Effector CD8-positive, alpha-beta T cell (primary cell): ENCODE data around the gene LRRC3.

Source experiments
- DNase-seq: peaks from one replicate; lab custom pipeline; 2025; lab: John Stamatoyannopoulos, UW

Gene LRRC3

DNA sequence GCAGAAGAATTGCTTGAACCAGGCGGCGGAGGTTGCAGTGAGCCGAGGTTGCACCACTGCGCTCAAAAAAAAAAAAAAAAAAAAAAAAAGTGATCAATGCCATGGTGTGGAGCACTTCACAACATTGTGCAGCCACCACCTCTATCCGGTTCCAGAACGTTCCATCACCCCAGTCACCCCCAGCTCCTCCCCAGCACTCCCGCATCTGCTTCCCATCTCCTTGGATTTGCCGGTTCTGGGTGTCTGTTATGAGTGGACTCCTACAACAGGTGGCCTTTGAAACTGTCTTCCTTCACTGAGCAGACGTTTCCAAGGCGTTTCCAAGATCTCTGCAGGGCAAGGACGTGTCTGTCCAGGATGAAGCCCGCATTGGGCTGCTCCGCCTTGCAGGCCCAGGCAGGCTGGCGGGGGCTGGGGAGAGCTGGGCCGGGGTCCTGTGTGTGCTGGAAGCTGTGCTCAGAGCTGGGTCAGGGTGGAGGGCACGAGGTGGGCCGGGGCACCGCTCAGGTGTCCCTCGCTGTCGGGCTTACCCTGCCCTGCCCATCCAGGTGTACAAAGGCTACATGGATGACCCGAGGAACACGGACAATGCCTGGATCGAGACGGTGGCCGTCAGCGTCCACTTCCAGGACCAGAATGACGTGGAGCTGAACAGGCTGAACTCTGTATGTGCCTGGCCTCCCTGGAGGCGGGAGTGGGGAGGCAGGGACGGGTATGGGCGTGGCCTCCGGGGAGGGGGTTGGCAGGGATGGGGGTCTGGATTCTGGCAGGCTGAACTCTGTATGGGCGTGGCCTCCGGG, 14.9 kb upstream of the LRRC3 start:
- no peak for DNase-seq

DNA sequence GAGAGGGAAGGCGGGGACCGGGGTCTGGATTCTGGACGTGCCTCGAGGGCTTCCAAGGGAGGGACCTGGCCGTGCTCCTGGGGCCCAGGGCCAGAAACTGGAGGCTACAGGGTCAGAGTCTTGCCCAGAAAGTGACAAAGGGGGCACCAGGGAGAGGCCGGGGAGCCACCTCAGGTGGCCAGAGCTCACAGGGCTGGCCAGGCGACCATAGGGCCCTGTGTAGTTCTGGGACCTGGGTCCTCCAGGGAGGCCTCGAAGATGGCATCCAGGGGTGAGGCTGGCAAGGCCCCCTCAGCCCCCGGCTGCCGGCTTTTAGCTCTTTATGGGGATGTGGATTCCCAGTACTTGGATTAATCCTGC, 14.3 kb upstream of the LRRC3 start:
- no peak for DNase-seq

DNA sequence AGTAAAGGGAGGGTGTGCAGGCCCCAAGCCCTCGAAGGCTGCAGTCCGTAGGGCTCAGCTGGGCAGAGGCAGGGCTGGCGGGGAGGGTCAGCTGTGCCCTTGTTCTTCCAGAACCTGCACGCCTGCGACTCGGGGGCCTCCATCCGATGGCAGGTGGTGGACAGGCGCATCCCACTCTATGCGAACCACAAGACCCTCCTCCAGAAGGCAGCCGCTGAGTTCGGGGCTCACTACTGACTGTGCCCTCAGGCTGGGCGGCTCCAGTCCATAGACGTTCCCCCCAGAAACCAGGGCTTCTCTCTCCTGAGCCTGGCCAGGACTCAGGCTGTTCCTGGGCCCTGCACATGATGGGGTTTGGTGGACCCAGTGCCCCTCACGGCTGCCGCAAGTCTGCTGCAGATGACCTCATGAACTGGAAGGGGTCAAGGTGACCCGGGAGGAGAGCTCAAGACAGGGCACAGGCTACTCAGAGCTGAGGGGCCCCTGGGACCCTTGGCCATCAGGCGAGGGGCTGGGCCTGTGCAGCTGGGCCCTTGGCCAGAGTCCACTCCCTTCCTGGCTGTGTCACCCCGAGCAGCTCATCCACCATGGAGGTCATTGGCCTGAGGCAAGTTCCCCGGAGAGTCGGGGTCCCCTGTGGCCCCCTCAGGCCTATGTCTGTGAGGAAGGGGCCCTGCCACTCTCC, 13.6 kb upstream of the LRRC3 start:
- no peak for DNase-seq

DNA sequence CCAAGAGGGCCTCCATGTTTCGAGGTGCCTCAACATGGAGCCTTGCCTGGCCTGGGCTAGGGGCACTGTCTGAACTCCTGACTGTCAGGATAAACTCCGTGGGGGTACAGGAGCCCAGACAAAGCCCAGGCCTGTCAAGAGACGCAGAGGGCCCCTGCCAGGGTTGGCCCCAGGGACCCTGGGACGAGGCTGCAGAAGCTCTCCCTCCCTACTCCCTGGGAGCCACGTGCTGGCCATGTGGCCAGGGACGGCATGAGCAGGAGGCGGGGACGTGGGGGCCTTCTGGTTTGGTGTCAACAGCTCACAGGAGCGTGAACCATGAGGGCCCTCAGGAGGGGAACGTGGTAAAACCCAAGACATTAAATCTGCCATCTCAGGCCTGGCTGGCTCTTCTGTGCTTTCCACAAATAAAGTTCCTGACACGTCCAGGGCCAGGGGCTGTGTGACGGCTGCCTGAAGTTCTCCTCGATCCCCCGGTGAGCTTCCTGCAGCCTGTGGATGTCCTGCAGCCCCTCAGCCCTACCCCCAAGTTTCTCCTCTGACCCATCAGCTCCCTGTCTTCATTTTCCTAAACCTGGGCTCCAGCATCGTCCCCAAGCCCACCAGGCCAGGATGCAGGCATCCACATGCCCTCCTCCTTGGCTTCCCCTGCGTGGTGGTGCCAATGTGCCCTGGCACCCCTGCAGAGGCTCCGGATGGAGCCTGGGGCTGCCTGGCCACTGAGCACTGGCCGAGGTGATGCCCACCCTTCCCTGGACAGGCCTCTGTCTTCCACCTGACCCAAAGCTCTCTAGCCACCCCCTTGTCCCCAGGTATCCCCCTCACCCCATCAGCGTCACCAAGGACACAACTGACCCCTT, 12.8 kb upstream of the LRRC3 start:
- DNase-seq = no peak

DNA sequence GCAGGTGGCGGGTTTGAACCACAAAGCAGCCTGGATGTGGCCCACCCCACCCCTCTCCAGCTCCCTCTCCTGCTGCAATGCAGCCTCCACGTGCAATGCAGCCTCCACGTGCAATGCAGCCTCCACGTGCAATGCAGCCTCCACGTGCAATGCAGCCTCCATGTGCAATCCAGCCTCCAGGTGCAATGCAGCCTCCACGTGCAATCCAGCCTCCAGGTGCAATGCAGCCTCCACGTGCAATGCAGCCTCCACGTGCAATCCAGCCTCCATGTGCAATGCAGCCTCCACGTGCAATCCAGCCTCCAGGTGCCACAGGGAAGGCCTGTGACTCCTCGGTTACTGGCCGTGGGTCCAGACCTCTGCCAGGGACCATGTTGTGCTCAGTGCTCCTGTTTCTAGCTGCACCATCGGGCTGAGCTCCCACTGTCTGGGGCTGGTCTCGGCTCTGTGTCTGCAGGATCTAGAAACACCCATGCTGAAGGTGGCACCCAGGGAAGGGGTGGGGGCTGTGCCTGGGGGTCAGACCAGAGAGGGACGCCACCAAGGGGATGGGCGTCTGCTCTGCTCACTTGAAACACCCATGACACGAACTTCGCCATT, 11.9 kb upstream of the LRRC3 start:
- no peak for DNase-seq

DNA sequence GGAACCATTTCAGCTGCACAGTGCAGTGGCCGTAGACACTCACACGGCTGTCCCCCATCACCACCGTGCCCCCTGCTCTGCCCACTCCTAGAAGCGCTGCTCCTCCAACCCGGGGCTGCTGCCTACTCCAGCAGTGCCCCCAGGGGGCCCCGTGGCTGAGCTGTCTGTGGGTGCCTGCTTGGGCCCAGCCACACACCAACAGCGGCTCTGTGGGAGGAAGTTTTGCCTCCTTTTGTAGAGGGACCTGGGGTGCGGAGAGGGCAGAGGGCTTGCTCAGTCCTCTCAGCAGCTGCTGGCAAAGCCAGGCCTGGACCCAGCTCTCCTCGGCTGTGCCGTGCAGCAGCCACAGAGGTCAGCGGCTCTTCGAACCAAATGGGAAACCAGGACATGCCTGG, 11.4 kb upstream of the LRRC3 start:
- no peak for DNase-seq

DNA sequence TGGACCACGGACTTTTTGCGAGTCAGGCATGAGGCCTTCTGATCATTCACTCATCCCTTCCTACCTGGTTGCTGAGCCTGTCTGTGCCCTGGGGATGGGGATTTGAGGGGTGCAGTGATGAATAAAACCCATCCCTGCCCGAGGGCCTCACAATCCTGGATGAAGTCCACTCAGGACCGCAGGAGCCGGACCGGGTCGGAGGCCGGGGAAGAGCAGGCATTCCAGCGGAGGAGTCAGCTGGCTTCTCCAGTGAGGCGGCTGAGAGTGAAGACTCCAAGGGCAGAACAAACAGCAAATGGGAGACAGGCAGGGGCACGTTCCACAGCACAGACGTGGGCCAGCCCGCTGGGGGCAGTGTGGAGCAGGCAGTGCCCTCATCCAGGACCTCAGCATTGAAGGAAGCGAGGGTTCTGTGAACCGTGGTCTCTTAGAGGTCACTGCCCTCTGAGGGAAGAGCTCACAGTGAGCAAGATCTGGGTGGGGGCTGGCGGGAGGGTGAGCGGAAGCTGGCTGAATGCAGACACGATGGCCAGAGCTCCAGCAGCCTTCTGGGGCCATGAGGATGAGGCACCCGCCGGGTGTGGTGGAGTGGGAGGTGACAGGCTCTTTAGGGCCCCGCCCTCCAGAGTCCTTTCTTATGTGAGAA, 10.9 kb upstream of the LRRC3 start:
- no peak for DNase-seq

DNA sequence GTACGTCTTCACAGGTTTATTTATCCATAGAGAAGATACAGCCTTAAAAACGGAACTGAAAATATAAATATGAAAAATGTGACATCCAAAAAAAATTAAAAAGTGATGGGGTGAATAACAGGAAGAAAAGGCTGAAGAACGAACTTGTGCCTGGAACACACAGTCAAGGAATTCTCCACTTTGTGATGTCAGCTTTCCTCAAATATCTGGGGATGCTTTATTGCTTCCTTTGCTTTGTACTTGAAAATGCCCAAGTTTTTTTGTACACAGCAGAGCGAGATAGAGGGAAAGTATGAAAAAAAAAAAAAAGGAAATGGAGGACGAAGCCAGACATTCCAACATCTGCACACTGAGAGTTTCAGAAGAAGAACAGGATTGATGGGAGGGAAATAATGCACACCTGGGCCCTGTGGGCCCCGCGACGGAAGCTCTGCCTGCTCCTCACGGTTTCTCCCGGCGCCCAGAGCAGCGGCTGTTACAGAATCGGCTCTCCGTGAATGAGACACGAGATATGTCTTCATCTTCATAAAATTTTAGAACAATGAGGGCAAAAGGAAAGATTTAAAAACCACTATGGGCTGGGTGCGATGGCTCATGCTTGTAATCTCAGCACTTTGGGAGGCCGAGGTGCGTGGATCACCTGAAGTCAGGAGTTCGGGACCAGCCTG, 10.0 kb upstream of the LRRC3 start:
- no peak for DNase-seq

DNA sequence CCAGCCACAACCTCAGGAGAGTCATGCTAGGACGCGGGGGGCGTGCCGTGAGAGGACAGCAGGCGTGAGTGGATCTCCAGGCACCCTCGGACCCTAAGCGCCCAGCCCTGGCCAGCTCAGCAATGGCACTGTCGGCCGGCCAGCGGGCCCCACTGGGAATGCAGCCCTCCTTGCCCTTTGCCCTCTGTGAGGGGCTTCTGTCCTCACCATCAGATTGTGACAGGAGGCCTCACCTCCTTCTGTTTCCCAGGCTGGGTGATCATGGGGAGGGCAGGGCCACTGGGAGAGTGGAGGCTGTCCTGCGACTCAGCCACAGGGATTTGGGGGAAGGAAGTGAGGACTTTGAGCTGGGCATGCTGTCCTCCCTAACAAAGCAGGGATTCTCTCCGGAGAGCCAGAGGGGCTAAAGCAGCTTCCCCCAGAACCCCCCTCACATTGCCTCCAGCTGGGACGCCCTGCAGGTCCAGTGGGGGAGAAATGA, 6.6 kb upstream of the LRRC3 start:
- no peak for DNase-seq

DNA sequence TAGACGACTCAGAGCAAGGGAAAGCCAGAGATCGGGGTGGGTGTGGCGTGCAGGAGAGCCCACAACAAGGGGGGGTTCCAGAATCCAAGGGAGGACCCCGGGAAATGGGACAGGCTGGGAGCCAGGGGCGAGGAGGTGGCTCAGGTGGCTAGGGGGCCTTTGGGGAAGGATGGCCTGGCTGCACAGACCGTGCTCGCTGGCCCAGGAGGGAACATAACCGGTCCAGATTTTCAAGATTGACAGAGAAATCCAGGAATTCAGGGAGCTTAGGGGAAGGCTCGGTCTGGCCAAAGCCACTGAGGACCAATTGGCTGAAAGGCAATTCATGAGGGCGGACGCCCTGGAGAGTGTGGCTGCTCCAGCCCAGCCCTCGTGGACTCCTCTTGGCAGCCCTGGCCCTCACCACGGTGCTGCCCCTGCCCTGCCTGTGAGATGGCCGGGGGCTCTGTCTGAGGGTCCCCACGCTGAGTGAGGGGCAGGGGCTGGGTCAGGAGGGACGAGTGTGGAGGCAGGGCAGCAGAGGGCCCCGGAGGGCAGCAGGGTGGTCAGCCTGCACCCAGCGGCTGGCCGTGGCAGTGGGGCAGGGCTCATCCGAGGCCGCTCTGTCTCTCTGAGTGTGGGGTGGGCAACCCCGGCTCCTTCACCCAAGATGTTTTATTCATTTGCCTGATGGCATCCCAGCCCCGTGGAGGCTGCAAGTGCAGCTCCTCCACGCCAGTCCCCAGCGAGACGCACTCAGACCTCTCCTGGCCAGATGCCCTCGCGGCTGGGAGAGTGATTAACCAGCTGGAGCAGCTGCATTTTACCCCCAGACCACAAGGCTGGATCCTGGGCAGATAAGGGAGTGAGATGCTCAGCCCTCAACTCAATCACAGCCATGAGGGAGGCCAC, 5.6 kb upstream of the LRRC3 start:
- DNase-seq = no peak

DNA sequence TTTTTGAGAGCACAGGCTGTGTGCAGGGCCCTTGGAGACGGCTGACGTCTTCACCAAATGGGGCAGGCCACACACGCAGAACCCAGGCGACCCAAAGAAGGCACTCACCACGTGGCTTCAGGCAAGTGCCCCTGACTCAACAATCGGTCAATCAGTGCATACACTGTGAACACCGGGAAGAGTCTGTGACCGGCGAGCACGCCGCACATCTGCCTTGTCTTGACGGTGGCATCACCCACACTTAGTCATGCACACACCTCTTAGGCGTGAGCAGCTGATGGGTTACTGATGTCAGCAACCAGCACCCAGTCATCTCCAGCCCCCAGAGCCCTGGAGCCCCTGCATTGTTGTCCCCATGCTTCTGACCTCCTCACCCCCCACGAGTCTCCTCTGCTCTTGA, 4.9 kb upstream of the LRRC3 start:
- no peak for DNase-seq

DNA sequence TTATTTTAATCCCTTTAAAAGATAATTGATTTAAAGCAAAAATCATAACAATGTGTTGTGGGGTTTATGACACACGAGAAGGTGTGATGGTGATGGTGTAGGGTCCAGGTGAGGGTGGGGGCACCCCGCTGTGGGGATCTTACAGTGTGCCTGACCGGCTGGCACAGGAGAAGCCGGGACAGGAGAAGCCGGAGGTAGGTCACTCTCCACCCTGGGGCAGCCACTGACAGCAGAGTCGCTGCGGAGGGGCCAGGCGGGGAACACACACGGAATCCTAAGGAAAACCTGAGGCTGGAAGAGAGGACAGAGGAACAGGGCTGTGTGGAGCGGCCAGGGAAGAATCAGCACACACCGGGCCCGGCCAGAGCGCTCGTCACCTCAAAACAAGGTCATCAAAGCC, 4.3 kb upstream of the LRRC3 start:
- DNase-seq = no peak

DNA sequence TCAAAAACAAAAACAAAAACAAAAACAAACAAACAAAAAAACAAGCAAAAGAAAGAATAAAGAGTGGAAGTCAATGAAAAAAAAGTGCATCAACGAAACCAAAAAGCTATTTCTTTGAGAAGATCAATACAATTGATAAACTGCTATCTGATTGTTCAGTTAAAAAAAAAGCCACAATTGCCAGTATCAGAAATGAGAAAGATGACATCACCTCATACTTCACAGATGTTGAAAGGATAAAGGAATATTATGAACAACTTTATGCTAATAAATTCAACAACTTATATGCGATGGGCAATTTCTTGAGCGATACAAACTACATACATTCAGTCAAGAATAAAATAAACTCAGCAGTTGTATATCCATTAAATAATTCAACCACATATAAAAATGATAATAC, 2.2 kb upstream of the LRRC3 start:
- no peak for DNase-seq

DNA sequence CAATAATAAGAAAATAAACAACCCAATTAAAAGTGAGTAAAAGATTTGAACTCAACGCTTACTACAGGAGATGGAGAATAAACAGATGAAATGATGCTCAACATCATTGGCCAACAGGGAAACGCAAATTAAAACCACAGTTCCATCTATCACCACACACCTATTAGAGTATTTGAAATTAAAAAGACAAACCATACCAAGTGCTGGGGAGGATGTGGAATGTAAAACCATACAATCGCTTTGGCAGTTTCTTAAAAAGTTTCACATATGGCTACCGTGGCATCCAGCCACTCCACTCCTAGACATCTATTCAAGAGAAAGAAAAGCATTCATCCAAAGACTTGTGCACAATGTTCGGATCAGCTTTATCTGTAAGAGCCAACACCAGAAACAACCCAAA, 1.3 kb upstream of the LRRC3 start:
- DNase-seq = no peak

DNA sequence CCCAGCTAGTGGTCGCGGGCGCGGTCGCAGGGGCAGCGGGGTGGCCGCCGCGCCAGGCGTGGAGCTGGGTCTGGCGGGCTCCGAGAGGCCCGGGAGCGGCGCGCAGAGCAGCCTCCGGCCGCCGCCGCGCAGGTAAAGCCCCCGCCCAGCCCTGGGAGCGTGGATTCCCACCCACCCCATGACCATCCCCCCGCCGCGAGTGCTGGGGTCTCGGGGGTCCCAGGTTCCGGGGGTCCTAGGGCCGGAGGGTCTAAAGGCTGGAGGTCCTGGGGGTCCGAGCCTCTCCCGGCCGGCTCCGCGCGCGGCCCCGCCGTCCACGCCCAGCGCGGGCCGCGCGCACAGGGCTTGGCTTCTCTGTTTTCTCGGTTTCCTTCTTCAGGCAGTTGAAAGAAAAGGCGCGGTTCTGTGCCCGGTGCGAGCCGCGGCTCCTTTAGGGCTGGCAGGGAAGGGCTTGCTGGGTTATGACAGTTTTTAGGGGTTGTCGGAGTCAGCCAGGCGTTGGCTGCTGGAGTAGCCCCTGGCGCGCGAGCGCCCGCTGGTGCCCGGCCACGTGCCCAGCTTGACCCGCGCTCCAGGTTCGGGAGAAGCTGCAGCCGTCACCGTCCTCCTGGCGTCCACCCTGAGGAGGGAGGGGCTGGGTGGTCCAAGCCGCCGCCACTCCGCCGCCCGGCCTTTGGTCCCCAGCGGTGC, 359 bp downstream of the LRRC3 start:
- no peak for DNase-seq

DNA sequence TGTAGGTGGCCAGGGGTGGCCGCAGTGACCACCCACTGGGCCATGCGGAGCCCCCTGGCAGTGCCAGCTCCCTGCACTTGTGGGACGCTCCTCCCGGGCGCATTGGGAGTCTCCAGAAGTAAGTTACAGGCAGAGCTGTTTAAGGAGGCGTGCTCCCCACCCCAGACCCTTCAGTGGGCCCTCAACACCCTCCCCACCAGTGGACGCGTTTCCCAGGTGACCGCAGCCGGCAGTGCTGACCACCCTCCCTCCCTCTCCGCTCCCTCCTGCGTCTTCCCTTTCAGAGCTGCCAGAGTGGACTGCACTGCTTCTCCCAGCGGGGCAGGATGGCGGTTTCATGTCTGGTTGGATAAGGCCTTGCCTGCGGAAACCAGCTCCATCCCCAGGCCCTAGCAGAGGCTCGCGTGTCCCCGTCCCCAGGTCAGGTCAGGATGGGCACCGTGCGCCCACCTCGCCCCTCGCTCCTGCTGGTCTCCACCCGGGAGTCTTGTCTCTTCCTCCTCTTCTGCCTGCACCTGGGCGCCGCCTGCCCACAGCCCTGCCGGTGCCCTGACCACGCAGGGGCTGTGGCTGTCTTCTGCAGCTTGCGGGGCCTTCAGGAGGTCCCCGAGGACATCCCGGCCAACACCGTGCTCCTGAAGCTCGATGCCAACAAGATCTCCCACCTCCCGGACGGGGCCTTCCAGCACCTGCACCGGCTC, 1.1 kb downstream of the LRRC3 start:
- no peak for DNase-seq

DNA sequence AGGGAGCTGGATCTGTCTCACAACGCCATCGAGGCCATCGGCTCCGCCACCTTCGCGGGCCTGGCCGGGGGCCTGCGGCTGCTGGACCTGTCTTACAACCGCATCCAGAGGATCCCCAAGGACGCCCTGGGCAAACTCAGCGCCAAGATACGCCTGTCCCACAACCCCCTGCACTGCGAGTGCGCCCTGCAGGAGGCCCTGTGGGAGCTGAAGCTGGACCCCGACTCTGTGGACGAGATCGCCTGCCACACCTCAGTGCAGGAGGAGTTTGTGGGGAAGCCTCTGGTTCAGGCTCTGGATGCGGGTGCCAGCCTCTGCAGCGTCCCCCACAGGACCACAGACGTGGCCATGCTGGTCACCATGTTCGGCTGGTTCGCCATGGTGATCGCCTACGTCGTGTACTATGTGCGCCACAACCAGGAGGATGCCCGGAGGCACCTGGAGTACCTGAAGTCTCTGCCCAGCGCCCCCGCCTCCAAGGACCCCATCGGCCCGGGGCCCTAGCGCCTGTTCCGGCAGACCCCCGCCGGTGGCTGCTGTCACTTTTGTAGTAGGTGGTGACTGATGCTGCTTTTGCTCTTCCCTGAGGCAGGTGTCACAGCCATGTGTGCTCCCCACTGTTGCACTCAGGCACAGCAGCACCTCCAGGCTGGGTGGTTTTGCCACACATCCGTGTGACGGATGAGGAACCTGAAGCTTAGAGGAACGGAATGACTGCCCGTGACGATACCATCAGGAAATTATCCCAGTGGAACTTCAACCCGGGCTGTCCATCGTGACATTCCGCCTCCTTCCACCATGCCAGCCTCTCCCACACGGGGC, 1.8 kb downstream of the LRRC3 start:
- no peak for DNase-seq
